Neural crest cell (in vitro differentiated cells): ENCODE measurements around the gene FAM90A1. TPM values are rescaled to one million over a fixed set of nuclear protein-coding genes. Genes with fewer than 3 reads are reported as not detected.
"Not testable (repeated sequence)": the region's sequence is repeated elsewhere in the genome, so short reads cannot be mapped to it uniquely, and the experiment has no call there.

ENCODE experiments used
- DNase-seq: peaks from one replicate; pipeline ENCODE4 v3.0.0; 2021; ENCODE audit warnings: low read depth, mixed read lengths, low spot score
- H3K27ac Mint-ChIP-seq: one replicate; pipeline ENCODE4 v1.8.0; 2021; ENCODE audit warnings: mild to moderate bottlenecking, mixed read lengths; ENCODE audit not compliant: unreplicated experiment
- H3K27me3 Mint-ChIP-seq: 2 replicates; pipeline ENCODE4 v1.8.0; 2021; ENCODE audit warnings: low read depth, mild to moderate bottlenecking, mixed read lengths
- H3K36me3 Mint-ChIP-seq: 2 replicates; pipeline ENCODE4 v1.8.0; 2021; ENCODE audit warnings: low read depth, mild to moderate bottlenecking, mixed read lengths
- H3K4me1 Mint-ChIP-seq: 2 replicates; pipeline ENCODE4 v1.8.0; 2021; ENCODE audit warnings: mixed read lengths
- H3K4me3 Mint-ChIP-seq: one replicate; pipeline ENCODE4 v1.8.0; 2021; ENCODE audit warnings: mild to moderate bottlenecking, mixed read lengths
- H3K9me3 Mint-ChIP-seq: 2 replicates; pipeline ENCODE4 v1.8.0; 2021; ENCODE audit warnings: mixed read lengths
- long read RNA-seq: library from polyadenylated mRNA; unstranded; transcript quantifications from one replicate; pipeline ENCODE4 v2.0.0, GENCODE V29; 2020
- total RNA-seq: library from RNA; stranded (reverse); gene quantifications from 2 replicates; pipeline ENCODE4 v1.2.1, GENCODE V29; 2021

FAM90A1 gene, protein sequence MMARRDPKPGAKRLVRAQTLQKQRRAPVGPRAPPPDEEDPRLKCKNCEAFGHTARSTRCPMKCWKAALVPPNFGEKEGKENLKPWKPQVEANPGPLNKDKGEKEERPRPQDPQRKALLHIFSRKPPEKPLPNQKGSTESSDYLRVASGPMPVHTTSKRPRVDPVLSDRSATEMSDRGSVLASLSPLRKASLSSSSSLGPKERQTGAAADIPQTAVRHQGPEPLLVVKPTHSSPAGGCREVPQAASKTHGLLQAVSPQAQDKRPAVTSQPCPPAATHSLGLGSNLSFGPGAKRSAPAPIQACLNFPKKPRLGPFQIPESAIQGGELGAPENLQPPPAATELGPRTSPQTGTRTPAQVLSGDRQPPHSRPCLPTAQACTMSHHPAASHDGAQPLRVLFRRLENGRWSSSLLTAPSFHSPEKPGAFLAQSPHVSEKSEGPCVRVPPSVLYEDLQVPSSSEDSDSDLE
- not detected in 2 replicates for total RNA-seq
- long read RNA-seq: 0 reads

DNA sequence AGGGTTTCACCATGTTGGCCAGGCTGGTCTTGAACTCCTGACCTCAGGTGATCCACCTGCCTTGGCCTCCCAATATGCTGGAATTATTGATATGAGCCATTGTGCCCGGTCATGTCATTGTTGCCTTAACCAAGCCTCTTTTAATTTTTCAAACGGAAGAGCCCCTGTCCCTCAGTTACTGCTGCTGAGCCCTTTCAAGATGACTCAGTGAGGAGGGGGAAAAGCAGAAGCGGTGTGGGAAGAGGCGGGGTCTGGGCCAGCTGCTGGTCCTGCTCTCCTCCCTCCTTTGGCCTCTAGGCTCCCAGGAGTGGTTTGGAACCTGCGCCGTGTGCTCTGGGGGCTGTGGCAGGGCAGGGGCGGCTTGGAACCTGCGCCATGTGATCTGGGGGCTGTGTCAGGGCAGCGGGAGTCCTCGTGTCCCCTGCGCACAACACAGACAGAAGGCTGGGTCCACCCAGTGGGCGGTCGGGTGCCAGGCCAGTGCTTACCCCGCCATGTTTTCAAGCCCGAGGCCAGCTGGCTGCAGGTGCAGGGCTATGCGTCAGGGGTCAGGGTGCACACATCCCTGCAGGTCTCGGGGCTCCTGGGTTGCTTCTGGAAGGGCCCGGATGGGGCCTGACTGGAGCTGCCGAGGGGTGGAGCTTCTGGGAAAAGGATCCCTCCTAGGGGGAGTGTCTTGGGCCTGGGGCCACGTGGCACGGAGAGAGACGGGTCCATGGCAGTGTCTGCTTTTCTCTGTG, at the start of gene FAM90A1:
Gene FAM90A1, minus strand, starts transcription at position 627 of the 740 bp plus-strand sequence. CDS start 2,786 bp downstream, outside the sequence.
- H3K4me1 Mint-ChIP-seq, H3K27me3 Mint-ChIP-seq, H3K9me3 Mint-ChIP-seq, DNase-seq, H3K4me3 Mint-ChIP-seq, H3K27ac Mint-ChIP-seq, H3K36me3 Mint-ChIP-seq: not testable (repeated sequence)

DNA sequence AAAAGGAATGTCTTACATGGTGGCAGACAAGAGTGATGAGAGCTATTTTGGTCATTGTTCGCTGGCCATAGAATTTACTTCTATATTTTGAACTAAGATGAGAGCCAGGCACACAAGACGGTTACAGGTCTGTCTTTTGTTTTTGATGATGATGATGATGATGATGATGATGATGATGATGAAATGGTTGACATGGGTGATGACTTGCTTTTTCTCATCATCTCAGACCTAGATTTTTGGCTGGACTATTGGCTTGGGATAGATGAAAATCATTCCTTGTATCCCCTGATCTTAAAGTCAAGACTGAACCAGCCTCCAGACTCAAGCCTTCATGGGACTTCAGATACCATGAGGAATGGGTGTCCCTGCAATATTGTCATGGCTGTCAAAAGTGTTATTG, 49.0 kb upstream of the FAM90A1 start:
- H3K27ac Mint-ChIP-seq, H3K27me3 Mint-ChIP-seq, H3K36me3 Mint-ChIP-seq, H3K4me3 Mint-ChIP-seq, H3K9me3 Mint-ChIP-seq, H3K4me1 Mint-ChIP-seq, DNase-seq: not testable (repeated sequence)

DNA sequence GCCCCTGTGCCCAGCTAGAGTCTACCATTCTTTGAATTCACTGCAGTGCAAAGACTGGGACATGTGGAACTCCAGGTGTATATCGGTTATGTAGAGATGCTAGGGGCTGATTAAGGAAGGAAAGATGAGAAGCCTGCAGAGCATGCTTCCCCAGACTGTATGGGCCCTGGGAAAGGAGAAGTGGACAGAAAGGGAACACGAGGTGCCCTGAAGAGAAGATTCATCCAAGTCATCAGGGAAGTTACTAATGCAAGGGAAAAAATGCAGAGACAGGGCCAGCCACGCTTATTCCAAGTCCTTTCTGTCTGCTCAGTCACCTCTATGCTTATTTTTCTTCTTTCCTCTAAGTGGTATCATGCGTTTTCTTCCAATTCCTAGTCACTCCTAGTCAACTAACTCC, 39.3 kb upstream of the FAM90A1 start:
- DNase-seq, H3K27me3 Mint-ChIP-seq, H3K27ac Mint-ChIP-seq, H3K4me3 Mint-ChIP-seq, H3K36me3 Mint-ChIP-seq, H3K4me1 Mint-ChIP-seq, H3K9me3 Mint-ChIP-seq: not testable (repeated sequence)

DNA sequence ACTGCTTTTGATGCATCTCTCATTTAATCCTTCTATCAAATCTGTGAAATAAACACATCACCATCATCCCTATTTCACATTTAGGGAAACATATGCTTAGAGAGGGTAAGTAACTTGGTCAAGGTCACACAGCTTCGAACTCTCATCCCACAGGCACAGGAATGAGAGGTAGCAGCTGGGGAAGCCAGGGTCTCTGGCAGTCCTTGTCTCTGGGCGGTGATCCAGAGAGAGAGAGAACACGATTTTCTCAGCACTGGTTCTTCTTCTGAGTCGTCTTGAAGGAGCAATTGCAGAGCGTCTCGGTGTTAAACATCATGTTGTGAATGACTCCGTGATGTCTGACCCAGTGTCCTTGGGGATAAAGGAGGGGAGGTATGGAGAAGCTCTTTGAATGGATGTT, 36.8 kb upstream of the FAM90A1 start:
- H3K27me3 Mint-ChIP-seq, H3K27ac Mint-ChIP-seq, H3K36me3 Mint-ChIP-seq, H3K4me1 Mint-ChIP-seq, H3K9me3 Mint-ChIP-seq, H3K4me3 Mint-ChIP-seq, DNase-seq: not testable (repeated sequence)

DNA sequence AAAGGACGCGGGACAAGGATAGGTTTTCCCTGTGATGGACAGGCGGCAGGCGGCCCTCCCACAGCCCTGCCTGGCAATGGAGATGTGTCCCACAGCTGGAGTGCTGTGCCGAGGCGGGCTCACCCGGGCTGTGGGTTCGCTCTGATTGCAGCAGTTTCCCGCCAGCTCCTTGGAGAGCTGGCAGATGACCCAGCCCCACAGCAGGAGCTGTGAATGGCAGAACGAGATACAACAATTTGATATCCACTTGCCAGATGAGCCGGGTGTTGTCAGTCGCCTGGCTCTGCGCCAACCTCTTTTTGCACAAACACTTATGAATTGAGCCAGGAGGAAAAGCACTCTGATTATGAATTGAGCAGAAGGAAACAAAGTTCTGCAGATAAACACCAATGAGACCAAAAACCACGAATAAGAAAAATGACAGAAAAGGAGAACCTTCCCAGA, 33.7 kb upstream of the FAM90A1 start:
- H3K27ac Mint-ChIP-seq, H3K4me1 Mint-ChIP-seq, H3K9me3 Mint-ChIP-seq, H3K4me3 Mint-ChIP-seq, DNase-seq, H3K27me3 Mint-ChIP-seq, H3K36me3 Mint-ChIP-seq: not testable (repeated sequence)

DNA sequence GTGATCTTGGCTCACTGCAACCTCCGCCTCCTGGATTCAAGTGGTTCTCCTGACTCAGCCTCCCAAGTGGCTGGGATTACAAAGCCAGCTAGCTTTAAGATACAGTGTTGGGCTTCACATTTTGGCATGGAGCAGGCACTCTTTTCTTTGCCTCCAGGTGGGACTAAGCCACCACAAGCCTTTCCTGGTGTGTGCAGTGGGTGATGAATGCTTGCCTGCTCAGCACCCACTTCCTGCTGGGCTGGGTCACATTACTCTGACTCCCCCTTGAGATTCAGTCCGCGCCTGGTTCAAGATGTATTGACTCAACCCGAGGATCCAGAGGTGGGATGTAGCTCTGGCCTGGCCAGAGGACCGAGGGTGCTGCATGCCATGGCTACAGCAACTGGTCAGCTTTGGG, 28.9 kb upstream of the FAM90A1 start:
- not testable (repeated sequence) for H3K4me3 Mint-ChIP-seq, H3K4me1 Mint-ChIP-seq, H3K27me3 Mint-ChIP-seq, H3K9me3 Mint-ChIP-seq, DNase-seq, H3K27ac Mint-ChIP-seq, H3K36me3 Mint-ChIP-seq

DNA sequence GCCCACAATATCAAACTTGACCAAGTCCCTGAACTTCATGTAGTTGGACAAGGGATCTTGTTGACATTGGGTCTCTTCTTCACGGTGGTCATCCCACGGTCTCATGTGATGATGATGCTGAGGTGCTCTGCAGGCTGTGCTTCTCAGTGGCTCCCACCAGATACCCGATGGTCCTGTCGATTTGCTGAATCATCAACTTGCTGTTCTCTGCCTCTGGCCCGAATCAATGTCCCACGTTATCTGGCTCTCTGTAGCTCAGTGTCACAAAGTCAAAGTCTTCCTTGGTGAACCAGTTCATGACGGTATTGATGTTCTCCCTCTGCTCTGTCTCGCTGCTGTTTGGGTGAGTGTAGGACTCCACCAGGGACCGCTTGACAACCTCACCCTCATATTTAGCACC, 27.3 kb upstream of the FAM90A1 start:
- not testable (repeated sequence) for H3K27me3 Mint-ChIP-seq, DNase-seq, H3K4me1 Mint-ChIP-seq, H3K9me3 Mint-ChIP-seq, H3K4me3 Mint-ChIP-seq, H3K36me3 Mint-ChIP-seq
- peak overlapping the region; percentile 90 for H3K27ac Mint-ChIP-seq

DNA sequence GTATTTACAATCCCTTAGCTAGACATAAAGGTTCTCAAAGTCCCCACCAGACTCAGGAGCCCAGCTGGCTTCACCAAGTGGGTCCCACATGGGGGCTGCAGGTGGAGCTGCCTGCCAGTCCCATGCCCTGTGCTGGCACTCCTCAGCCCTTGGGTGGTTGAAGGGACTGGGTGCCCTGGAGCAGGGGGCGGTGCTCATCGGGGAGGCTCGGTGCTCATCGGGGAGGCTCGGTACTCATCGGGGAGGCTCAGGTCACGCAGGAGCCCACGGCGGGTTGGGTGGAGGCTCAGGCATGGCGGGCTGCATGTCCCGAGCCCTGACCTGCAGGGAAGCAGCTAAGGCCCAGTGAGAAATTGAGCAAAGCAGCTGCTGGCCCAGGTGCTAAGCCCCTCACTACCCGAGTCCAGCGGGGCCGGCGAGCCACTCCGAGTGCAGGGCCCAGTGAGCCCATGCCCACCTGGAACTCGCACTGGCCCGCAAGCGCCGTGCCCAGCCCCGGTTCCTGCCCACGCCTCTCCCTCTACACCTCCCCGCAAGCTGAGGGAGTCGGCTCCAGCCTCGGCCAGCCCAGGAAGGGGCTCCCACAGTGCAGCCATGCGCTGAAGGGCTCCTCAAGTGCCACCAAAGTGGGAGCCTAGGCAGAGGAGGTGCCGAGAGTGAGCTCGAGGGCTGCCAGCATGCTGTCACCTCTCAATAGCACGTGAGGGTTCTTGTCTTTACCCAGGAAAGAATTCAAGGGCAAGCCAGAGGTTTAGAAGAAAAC, 24.8 kb upstream of the FAM90A1 start:
- not testable (repeated sequence) for H3K9me3 Mint-ChIP-seq, H3K27ac Mint-ChIP-seq, DNase-seq, H3K36me3 Mint-ChIP-seq, H3K4me3 Mint-ChIP-seq, H3K4me1 Mint-ChIP-seq, H3K27me3 Mint-ChIP-seq

DNA sequence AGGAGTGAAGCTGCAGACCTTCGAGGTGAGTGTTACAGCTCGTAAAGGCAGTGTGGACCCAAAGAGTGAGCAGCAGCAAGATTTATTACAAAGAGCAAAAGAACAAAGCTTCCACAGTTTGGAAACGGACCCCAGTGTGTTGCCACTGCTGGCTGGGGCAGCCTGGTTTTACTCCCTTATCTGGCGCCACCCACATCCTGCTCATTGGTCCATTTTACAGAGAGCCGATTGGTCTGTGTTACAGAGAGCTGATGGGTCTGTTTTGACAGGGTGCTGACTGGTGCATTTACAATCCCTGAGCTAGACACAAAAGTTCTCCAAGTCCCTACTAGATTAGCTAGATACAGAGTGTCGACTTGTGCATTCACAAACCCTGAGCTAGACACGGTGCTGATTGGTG, 24.2 kb upstream of the FAM90A1 start:
- not testable (repeated sequence) for H3K27me3 Mint-ChIP-seq, H3K4me1 Mint-ChIP-seq, DNase-seq, H3K9me3 Mint-ChIP-seq, H3K36me3 Mint-ChIP-seq, H3K27ac Mint-ChIP-seq, H3K4me3 Mint-ChIP-seq

DNA sequence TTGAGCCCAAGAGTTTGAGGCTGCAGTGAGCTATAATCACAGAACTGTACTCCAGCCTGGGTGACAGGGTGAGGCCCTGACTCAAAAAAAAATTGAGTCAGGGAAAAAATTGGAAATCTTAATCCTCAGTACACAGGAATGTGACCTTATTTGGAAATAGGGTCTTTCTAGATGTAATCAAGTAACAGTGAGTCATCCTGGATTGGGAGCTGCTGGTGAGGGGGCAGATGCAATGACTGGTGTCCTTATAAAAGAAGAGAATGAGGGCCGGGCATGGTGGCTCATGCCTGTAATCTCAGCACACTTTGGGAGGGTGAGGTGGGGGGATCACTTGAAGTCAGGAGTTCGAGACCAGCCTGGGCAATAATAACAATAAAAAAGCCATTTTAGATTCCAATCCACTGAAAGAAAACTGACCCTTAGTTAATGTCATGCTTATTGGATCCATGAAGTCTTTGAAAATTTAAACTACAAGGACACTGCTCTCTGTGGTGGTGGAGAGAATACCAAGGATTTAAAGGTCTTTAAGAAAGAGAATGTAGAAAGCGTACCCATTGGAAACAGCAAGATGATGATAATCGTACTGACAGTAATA, 19.6 kb upstream of the FAM90A1 start:
- not testable (repeated sequence) for H3K36me3 Mint-ChIP-seq, H3K4me3 Mint-ChIP-seq, DNase-seq, H3K27me3 Mint-ChIP-seq, H3K4me1 Mint-ChIP-seq, H3K27ac Mint-ChIP-seq, H3K9me3 Mint-ChIP-seq

DNA sequence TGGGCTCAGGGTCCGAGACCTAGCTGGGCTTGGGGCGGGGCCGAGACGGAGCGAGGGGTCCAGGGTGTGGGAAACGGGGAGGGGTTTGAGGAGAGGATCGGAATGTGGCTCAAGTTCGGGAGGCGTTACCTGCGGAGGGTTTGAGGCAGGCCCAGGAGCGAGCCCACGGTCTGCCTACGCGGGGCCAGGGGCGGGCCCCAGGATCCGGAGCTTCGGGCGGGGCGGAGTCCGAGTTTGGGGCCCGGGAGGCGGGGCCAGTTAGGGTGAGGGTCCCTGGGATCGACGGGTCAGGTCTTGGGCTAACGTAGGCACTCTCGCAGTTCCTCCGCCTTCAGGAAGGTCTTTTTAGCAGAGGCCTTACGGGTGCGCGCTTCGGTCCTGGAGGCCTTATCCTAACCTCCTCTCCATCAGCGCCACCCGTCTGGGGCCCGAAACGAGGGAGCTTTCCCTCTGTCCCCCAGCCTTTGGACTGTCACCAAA, 16.3 kb upstream of the FAM90A1 start:
- not testable (repeated sequence) for DNase-seq

DNA sequence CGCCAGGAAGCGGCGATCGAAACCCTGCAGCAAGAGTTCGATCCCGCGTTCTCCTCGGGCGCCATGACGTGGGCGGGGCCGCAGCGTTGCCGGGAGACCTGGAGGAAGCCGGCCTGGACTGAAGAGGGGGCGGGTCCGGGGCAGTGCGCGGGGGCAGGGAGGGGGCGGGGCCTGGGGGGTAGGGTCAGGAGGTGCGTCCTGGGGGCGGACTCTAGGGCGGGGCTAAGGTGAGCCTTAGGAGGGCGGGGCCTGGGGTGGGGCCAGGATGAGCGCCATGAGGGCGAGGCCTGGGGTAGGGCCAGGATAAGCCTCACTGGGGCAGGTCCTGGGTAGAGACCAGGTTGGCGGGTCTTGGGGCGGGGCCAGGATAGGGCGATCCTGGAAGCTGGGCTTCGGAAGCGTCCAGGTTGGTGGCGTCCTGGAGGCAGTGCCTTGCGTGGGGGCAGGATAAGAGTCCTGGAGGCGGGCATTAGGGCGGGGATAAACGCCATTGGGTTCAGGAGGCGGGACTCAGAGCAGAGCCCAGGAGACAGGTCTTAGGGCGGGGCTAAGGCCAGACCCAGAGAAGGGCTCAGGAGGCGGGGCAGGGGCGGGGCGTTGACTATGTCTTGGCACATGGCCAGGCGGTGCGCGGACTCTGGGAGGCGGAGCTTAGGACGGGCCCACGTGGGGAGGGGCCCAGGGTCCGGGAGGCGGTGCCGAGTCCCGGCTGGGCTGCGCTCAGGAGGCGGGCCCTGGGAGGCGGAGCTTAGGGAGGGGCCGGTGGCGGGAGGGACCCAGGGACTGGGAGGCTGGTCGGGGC, 15.7 kb upstream of the FAM90A1 start:
- Mint-ChIP-seq H3K4me3 (peak overlapping the region; percentile 99), H3K27ac (peak overlapping the region; percentile 99), H3K4me1 (peaks cover 10% of the 10 kb centered on the region)
- not testable (repeated sequence) for H3K27me3 Mint-ChIP-seq, H3K36me3 Mint-ChIP-seq, H3K9me3 Mint-ChIP-seq
- peak; percentile 97 for DNase-seq

More for the DNA sequence above, 16.3 kb upstream of the FAM90A1 start:
- Mint-ChIP-seq H3K4me1 (peaks cover 10% of the 10 kb centered on the region), H3K27ac (peak overlapping the region; percentile 35), H3K4me3 (peak overlapping the region; percentile 99)
- H3K27me3 Mint-ChIP-seq, H3K36me3 Mint-ChIP-seq, H3K9me3 Mint-ChIP-seq: not testable (repeated sequence)
